MCF 10A (cell line): ENCODE measurements around the gene FAM47B. TPM values are rescaled to one million over a fixed set of nuclear protein-coding genes. Genes with fewer than 3 reads are reported as not detected.

Experiments
- Bru-seq: library from RNA; stranded (reverse); fragments of 400-500 nt; gene quantifications from one replicate; lab custom pipeline; 2021; lab: Mats Ljungman, UMichigan
- BruChase-seq, 2 experiments: library from RNA; stranded (reverse); fragments of 400-500 nt; gene quantifications; one replicate each; lab custom pipeline; 2021; lab: Mats Ljungman, UMichigan
- BruUV-seq: library from RNA; stranded (reverse); fragments of 400-500 nt; replicated peaks from 2 replicates; lab custom pipeline; 2021; lab: Mats Ljungman, UMichigan
- CTCF ChIA-PET: fragments of 300-600 bp; sonication (Branson Sonifier 250); formaldehyde crosslinking; extraction: SDS; loops from one replicate; lab custom pipeline; 2021; ENCODE audit warnings: antibody characterized with exemption, inconsistent platforms; lab: Yijun Ruan, JAX
- POLR2A ChIA-PET: fragments of 300-600, 350-650 bp; sonication (Branson Sonifier 250); formaldehyde crosslinking; extraction: SDS; loops from one replicate; lab custom pipeline; 2020; ENCODE audit warnings: antibody characterized with exemption, inconsistent platforms; lab: Yijun Ruan, JAX
- DNase-seq: peaks from one replicate; pipeline ENCODE4 v3.0.0-alpha.2; 2018; ENCODE audit not compliant: unreplicated experiment
- H3K27ac Mint-ChIP-seq: one replicate; pipeline ENCODE4 v1.8.0; 2022; ENCODE audit warnings: mild to moderate bottlenecking, low read depth, mixed read lengths; ENCODE audit not compliant: unreplicated experiment
- H3K27me3 Mint-ChIP-seq: one replicate; pipeline ENCODE4 v1.8.0; 2022; ENCODE audit warnings: mixed read lengths; ENCODE audit not compliant: insufficient read depth, unreplicated experiment
- H3K36me3 Mint-ChIP-seq: one replicate; pipeline ENCODE4 v1.8.0; 2022; ENCODE audit warnings: mild to moderate bottlenecking, moderate library complexity, mixed read lengths; ENCODE audit not compliant: insufficient read depth, unreplicated experiment
- H3K4me1 Mint-ChIP-seq: one replicate; pipeline ENCODE4 v1.8.0; 2022; ENCODE audit warnings: mixed read lengths; ENCODE audit not compliant: insufficient read depth, unreplicated experiment
- H3K4me3 Mint-ChIP-seq: one replicate; pipeline ENCODE4 v1.8.0; 2022; ENCODE audit warnings: mild to moderate bottlenecking, moderate library complexity, mixed read lengths; ENCODE audit not compliant: unreplicated experiment
- H3K9me3 Mint-ChIP-seq: one replicate; pipeline ENCODE4 v1.8.0; 2022; ENCODE audit warnings: mixed read lengths; ENCODE audit not compliant: unreplicated experiment
- intact Hi-C: fragments of 100-400 bp; cut with micrococcal nuclease; formaldehyde crosslinking; loops from 2 replicates; pipeline ENCODE4 v1.14.1; 2022
- long read RNA-seq: library from polyadenylated mRNA; stranded (forward); transcript quantifications from one replicate; pipeline ENCODE4 v2.0.0, GENCODE V29; 2022
- total RNA-seq: library from RNA; stranded (reverse); gene quantifications from 2 replicates; pipeline ENCODE4 v1.2.3, GENCODE V29; 2022
- TF ChIP-seq, protein P1 (sequence below): fragments of 200-600 bp; IDR thresholded peaks from one replicate; pipeline ENCODE4 v1.8.0; 2022; ENCODE audit warnings: antibody characterized with exemption, mild to moderate bottlenecking; ENCODE audit not compliant: unreplicated experiment

Gene FAM47B
- total RNA-seq, result not detected in 2 replicates
- Bru-seq, nascent RNA, result not detected
- BruChase-seq, experiment 1, labeled RNA remaining after a 6-hour chase, result not detected
- not detected for BruChase-seq, experiment 2, labeled RNA remaining after a 2-hour chase
- long read RNA-seq, result 0 reads

- CTCF ChIA-PET, result no interaction called here
- Mint-ChIP-seq H3K4me3 (no peak within 1 kb of the TSS), H3K9me3 (peaks cover 5% of the 10 kb centered on the region), H3K36me3 (no peaks in the 10 kb centered on the region), H3K27ac (no peak within 1 kb of the TSS), H3K4me1 (no peaks in the 10 kb centered on the region), H3K27me3 (peaks cover 13% of the 10 kb centered on the region)
- intact Hi-C loops, result no loop called here
- TF ChIP-seq, protein P1, sequence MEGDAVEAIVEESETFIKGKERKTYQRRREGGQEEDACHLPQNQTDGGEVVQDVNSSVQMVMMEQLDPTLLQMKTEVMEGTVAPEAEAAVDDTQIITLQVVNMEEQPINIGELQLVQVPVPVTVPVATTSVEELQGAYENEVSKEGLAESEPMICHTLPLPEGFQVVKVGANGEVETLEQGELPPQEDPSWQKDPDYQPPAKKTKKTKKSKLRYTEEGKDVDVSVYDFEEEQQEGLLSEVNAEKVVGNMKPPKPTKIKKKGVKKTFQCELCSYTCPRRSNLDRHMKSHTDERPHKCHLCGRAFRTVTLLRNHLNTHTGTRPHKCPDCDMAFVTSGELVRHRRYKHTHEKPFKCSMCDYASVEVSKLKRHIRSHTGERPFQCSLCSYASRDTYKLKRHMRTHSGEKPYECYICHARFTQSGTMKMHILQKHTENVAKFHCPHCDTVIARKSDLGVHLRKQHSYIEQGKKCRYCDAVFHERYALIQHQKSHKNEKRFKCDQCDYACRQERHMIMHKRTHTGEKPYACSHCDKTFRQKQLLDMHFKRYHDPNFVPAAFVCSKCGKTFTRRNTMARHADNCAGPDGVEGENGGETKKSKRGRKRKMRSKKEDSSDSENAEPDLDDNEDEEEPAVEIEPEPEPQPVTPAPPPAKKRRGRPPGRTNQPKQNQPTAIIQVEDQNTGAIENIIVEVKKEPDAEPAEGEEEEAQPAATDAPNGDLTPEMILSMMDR, result no peak
- no peak for DNase-seq
- POLR2A ChIA-PET, result no interaction called here
- BruUV-seq, result no TSS peak
These were observed at the start of gene FAM47B for GRCh38 chrX:34942496-34942895. Gene FAM47B, plus strand, starts transcription at chrX:34942796. Its CDS starts 36 bp downstream, at chrX:34942832.

- Mint-ChIP-seq H3K27me3 (peaks cover 41% of the 10 kb centered on the region), H3K36me3 (no peaks in the 10 kb centered on the region), H3K27ac (no peak overlapping the region), H3K9me3 (no peaks in the 10 kb centered on the region), H3K4me3 (no peak overlapping the region), H3K4me1 (peaks cover 4% of the 10 kb centered on the region)
- TF ChIP-seq, protein P1, result peak; percentile 31
- CTCF ChIA-PET, result interaction anchor here (0.6 to 2.0 kb wide), 7 partner anchors 8 to 471 kb away, joined by 3 to 7 read pairs (median 4); no protein-coding TSS in a partner anchor
- peak; percentile 35 for DNase-seq
- POLR2A ChIA-PET, result no interaction called here
- no TSS peak for BruUV-seq
- intact Hi-C loops, result no loop called here
These were observed 48.9 kb upstream of the FAM47B start for GRCh38 chrX:34893741-34894140.

GRCh38 chrX:34900691-34901090 is 41.9 kb upstream of the FAM47B start:
- H3K36me3 Mint-ChIP-seq, result no peaks in the 10 kb centered on the region
- no peak overlapping the region for H3K27ac Mint-ChIP-seq
- peaks cover 21% of the 10 kb centered on the region for H3K27me3 Mint-ChIP-seq
- no peak overlapping the region for H3K4me3 Mint-ChIP-seq
- TF ChIP-seq, protein P1, result no peak
- ChIA-PET CTCF (interaction anchor here (0.6 kb wide), 1 partner anchor 18 kb away, joined by 3 read pairs; no protein-coding TSS in a partner anchor), POLR2A (interaction anchor here (1.1 kb wide), 1 partner anchor 27 kb away, joined by 4 read pairs; no protein-coding TSS in a partner anchor)
- intact Hi-C loops, result no loop called here
- DNase-seq, result peak; percentile 24
- H3K9me3 Mint-ChIP-seq, result peaks cover 7% of the 10 kb centered on the region
- H3K4me1 Mint-ChIP-seq, result no peaks in the 10 kb centered on the region
- no TSS peak for BruUV-seq

GRCh38 chrX:34901761-34902160 is 40.8 kb upstream of the FAM47B start:
- H3K27ac Mint-ChIP-seq, result no peak overlapping the region
- no peaks in the 10 kb centered on the region for H3K4me1 Mint-ChIP-seq
- peaks cover 10% of the 10 kb centered on the region for H3K27me3 Mint-ChIP-seq

More at GRCh38 chrX:34901761-34902160, 40.8 kb upstream of the FAM47B start:
- DNase-seq, result no peak
- TF ChIP-seq, protein P1, result no peak
- POLR2A ChIA-PET, result no interaction called here
- no TSS peak for BruUV-seq
- intact Hi-C loops, result no loop called here
- H3K9me3 Mint-ChIP-seq, result peaks cover 7% of the 10 kb centered on the region
- CTCF ChIA-PET, result interaction anchor here (0.6 to 1.4 kb wide), 2 partner anchors 15 to 17 kb away, joined by 3 read pairs; no protein-coding TSS in a partner anchor
- no peak overlapping the region for H3K4me3 Mint-ChIP-seq
- no peaks in the 10 kb centered on the region for H3K36me3 Mint-ChIP-seq
